ENCODE measurements around the gene BCL10.

Gene BCL10

DNA sequence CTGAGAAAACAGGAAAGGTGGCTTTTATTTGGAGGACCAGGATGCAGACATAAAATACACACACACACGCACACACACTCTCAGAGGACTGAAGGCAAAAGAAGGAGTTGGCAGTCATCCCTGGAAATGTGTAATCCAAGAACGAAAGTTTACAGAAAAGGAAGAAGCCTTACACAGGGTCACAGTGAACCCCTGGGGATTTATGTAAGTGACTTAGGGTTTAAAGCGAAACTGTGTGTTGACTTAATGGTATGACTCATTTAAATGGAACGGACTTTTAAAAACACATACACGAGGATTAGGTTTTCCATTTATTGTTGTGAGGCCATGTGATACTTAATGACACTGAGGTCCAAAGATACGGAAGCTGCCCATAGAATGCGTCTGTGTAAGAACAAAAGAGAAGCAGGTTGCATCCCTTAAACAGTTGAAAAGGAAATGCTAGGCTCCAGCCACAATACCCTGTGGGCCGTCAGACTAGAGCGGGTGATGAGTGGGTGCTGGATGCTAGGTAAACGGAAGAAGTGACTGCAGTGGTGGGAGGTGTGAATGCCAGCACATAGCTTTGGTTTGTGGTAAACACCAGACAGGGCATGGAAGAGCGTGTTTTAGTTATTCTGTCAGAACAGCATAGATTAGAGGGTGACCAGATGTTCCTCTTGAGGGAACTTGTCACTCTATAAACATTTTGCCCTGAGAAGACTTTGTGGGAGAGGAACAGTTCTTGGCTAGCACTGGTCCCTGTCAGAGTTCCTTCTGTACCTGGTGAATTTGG lies 21.6 kb upstream of the BCL10 start:
- no peak for DNase-seq

DNA sequence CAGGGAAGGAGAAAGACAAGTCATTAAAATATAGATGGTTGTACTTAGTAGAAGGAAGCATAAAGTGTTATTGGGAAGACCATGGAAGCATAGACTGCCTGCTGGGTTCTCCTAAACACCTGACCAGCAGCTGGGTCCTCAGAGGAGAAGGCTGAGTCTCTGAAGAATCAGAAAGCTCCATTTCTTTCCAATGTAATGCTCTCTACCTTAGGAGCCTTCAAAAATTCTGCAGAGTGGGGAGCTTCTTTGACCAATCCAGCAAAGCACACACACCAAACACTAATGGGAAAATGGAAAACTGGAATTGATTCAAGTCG lies 21.1 kb upstream of the BCL10 start:
- no peak for DNase-seq

DNA sequence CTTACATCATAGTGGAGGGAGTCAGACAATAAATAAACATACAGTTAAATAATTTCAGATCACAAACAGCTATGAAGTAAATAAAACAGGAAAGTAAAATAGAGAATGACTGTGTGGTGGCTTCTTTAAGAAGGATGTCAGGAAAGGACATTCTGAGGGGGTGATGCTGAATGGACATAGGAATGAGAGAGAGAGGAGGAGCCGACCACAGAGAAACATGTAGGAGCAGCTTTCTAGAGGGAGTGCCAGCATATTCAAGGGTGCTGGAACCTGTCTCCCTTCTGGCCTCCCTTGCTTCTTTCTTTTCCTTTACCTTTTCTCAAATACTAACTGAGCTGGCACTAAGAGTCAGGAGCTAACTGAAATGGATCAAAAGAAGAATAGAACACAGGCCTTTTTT lies 20.5 kb upstream of the BCL10 start:
- DNase-seq, result no peak

DNA sequence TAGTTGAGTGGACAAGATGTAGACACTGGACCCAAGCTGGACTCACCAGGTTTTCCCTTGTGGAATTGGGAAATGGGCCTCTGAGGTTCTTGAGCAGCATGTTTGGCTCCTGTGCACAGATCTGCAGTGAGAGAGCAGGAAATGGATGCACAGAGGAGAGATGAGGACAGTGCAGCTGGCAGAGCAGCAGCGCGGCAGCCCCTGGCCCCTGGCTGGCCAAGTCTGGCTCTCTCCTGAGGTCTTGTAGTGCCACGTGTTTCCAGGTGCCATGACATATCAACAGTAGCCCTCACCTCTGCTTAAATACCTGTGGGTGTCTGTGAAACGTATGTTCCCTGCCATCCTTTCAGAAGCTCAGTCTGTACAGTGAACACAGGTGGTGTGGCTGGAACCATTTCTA lies 19.2 kb upstream of the BCL10 start:
- DNase-seq, result no peak

DNA sequence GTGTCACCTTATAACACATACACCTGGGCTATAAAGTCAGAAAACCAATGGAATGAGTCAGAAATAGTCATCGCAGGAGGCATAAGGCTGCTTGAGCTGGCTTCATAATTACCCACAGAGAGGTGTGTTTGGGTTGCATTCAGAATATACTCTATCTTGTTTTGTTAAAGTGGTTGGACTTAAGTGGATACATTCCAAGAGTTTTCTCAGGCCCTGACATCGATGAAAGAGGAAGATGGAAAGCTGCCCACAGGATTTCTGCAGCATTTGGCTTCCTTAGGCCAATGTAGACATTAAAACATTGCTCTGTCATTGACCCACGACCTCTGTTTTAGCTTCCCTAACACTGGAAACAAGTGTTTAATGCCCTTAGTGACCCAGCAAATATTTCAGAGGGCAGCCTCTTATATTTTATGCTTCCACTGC lies 18.6 kb upstream of the BCL10 start:
- DNase-seq, result no peak

DNA sequence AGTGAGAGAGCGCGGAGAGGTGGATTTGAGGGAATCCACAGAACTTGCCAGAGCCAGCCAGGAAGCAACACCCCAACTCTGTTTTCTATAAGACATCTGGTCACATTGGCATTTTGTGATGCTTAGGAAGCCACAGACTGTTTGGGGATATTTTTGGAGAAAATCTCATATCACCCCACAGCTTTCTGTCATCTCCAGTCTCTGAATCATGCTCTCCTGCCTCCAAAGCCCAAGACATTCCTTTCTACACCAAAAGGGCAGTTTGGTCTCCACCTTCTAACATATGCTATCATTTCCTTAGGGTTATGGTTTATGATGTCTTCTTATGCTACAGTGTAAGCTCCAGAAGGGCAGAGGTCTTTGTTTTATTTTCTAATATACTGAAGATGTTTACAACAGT lies 14.4 kb upstream of the BCL10 start:
- no peak for DNase-seq

DNA sequence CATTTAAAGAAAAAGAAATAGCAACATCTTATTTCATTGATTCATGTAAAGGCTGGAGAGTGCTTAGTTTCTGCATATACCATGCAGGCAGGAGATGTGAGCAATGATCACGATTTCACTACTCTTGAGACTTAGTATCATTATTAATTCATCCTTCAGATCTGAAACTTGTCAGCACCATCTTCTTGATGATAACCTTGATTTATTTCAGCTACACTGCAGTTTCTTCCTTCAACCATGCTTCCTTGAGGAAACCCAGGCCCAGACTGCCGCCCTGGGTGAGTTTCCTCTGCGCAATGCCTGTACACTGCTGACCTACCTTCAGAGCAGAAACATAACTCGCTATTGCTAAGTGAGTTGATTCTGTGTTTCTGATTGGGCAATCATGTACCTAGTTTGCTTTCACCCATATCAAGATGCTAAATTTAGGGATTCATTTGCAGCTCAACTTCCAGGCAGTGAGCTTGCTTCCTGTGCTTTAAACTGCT lies 13.5 kb upstream of the BCL10 start:
- DNase-seq, result no peak

DNA sequence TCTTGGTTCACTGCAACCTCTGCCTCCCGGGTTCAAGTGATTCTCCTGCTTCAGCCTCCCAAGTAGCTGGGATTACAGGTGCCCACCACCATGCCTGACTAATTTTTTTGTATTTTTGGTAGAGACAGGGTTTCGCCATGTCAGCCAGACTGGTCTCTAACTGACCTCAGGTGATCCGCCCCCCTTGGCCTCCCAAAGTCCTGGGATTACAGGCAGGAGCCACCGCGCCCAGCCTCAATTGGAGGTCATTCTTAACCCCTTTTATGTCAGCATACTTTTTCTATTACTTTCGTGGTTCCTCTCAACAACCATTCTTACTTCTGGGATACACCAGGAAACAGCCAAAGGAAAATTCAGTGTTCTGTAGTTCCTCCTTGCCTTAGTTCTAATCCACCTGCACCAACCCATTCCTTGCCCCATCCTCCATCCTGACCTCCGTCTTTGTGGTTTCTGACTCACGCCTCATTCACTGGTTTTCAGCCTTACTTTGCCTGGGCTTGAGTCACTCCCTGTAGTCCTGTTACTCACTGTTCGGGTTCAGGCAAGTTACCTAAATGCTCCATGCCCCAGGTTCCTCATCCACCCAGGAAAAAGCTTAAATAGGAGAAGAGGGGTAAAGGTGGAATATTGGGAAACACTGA lies 12.9 kb upstream of the BCL10 start:
- DNase-seq, result no peak

DNA sequence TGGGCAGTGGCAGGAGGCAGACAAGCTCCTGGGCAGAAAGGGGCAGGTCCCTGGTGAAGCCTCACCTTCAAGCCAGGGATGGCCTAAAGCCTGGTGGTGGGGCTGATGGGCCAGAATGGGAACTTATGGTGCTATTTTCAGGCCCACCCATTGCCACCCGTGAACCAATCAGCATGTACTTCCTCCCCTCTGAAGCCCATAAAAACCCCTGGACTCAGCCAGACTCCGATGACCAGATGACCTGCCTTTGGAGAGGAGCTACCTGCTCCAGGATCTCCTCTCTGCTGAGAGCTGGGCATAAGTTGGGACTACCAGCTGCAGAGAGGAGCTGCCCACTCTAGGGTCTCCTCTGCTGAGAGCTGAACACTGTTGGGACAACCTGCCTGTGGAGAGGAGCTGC lies 7.8 kb upstream of the BCL10 start:
- DNase-seq, result no peak

DNA sequence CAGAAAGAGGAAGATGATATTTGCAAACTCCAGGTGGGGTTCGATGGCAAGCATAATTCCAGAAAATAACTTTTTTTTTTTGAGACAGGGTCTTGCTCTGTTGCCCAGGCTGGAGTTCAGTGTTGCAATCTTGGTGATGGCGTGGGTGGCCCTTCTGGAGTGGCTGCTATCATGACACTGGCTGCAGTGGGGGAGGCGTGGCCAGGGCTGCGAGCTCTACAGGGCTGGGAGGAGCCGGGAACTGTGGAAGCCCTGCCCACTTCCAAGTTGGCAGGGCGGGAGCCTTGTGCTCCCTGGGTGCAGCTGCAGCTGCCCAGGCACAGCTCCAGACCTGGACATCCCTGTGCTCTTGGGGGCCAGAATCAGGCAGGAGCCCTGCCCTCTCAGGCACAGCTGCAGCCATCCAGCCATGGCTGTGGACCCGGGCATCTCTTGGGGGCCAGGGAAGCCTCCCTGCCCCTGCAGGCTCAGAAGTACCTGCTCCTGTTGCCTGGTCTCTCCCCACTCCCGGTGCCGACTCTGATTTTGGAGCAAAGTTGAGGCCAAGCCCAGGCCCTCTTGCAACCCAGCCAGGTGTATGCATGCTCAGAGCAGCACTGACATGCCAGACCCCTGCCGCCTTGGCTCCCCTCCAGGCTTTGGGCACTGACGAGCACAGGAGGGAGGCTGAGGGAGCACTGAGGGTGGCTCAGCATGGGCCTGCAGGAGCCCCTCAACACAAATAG lies 7.2 kb upstream of the BCL10 start:
- DNase-seq, result no peak

DNA sequence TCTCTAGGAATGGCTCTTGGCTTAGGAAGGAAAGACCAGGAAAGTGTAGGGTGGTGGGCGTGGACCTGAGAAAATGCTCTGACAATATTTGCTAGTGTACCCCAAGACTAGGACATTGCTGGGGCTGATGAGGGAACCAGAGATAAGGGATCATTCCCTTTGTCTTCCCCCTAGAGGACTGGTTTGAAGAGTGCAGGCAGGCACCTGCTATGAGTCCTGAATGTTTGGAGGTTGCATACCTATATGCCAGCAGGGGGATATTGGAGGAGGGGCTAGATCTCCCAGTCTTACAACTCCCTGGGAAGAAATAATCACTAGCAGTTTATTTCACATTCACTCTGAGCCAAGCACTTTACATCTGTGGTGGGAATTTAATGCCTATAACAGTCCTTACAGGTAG lies 6.0 kb upstream of the BCL10 start:
- DNase-seq, result no peak

DNA sequence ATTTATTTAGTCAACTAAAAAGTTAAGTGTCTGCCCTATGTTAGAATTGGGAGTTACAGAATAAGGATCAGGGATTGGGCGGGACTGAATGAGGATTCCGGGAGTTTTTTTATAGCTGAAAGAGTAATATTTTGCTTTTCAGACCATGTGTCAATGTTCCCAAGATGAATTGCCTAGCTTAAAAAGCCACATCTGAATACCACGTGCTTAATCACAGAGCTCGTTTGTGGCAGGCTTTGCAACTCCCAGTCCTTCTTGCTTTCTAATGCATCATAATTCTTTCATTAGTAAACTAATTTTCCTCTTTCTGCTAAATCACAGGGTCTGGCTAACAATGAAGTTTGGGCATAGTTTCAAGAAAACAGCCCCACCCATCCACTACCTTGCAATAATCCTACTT lies 4.2 kb upstream of the BCL10 start:
- DNase-seq, result no peak

DNA sequence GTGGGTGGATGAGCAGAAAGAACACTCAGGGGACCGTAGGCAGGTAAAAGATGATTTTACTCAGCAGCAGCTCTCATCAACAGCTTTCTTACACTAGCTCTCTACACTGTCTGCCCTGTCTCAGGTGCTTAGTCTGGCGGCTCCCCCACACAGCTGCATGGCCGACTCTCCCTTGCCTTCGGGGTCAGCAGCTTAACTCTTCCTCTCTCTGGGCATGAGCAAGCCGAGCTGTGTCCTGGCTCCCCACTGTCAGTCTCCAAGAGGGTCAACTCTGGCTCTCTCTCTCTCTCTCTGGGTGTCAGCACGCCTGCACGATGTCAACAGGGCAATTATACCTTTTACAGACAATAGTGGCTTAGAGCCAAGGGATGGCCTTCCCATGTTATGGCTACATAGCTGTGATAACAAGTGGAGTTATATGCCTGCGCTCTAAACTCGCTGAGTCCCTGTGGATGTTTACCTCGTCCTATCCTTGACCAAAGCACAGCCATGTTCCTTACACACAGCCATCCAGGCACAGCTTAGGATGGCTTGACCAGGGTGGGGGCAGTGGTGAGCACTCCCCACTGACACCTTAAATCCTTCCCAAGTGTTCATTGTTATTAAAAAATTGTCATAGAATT lies 3.1 kb upstream of the BCL10 start:
- DNase-seq, result no peak

DNA sequence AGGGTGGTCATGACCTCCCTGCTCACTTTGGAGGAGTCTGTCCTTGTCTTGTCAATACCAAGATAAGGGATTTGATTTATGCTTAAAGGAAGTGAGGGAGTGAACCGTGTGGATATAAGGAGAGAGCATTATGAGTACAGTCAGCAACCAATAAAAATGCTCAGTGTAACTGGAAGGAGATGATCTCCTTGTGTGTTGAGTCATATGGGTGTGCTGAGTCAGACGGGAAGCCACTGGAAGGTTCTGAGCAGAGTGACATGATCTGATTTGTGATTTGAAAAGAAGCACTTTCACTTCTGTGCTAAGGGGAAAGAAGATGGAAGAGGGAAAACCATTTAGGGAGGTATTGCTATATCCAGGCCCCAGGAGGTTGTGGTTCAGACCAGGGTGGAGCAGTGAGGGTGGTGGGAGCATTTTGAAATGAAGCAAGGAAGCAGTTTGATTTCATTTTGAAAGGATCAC lies 2.5 kb upstream of the BCL10 start:
- DNase-seq, result peak; percentile 12 to 92

DNA sequence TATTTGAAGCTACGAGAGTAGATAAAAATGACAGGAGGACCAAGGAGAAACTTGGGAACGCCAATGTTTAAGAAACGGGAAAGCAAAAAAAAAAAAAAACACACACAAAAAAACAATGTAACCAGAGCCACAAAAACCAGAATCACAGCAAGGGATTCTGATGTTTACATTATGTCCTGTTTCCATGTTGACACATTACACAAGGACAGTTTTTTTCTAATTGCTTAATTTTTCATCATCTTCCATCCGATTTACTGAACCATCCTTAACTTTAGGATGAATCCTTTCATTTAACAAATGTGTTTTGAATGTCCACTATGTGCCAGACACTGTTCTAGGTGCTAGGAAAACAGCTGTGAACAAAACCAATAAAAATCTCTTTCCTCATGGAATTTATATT lies 1.4 kb upstream of the BCL10 start:
- no peak for DNase-seq

DNA sequence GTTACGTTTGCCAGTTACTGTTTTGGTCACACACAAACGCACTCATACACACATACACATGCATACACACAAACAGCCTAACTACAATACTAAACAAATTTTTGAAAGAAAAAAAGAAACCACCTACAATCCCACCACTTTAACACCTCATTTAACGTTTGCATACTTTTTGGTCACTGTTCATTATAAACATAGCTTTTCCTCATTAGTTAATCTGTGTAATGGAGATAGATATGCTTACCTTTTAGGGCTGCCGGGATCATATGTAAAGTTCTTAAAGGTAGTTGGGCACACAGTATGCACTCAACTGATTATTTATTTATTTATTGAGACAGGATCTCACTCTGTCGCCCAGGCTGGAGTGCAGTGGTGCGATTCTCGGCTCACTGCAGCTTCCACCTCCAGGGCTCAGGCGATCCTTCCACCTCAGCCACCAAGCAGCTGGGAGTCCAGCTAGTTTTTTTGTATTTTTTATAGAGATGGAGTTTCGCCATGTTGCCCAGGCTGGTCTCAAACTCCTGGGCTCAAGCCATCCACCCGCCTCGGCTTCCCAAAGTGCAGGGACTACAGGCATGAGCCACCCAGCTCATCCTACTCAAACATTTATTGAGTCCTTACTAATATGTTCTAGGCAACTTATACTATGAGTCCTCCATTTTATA lies 677 bp upstream of the BCL10 start:
- DNase-seq, result no peak

DNA sequence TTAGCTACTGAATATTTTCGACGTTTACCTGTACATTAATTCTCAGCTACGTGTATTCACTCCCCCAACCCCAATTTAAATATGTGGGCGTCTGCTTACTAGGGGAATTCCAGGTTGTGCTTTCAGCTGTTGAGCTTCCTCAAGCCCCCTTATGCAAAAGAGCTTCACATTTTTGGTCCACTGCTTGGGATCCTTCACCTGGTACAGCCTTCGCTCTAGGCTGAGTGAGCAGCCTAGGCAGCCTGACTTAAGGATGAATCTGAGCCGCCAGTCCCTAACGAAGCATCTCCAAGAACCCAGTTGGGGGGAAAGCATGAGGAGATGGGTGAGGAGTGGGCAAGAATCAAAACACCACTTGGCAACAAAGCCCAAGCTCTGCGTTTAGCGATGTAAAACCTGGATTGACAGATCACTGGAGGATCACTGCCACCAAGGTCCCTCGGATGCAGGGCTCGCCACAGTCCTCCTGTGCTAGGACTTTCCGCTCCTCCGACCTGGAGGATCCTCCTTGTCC lies 674 bp downstream of the BCL10 start:
- DNase-seq, result no peak

DNA sequence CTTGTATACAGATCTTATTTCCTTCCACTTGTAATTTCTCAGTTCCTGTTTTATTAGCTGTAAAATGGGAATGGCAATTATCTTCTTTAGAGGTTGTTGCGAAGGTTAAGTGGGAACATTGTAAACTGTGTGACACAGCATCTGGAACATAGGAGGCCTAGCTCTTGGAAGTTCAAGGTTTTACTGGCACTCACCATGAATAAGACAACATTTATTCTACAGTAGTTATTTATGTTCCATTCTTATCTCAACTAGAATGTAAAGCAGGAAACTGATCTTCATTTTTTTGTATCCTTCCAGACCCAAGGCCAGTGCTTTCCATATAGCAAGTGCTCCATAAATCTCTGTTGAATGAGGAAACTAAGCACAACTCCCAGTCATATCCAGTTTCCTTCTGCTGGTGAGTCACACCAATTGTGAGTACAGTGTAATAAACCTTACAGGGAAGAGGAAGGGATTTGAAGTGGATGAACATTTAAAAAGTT lies 1.4 kb downstream of the BCL10 start:
- no peak for DNase-seq

DNA sequence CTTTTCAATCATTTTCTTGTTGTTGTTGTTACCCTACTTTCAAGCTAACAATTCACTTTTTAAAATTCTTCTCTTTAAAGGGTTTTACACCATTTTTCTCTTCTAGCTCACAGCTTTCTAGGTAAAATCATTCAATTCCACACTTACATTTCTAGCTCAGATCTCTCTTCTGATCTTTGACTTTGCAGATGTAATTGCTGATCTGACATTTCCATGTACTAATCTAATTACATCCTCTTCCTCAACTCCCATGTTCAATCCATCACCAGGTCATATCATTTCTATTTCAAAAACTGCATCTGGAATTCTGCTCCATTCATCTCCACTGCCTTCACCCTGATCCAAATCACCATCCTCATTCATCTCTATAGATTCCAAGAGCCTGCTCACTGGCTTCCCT lies 3.0 kb downstream of the BCL10 start:
- no peak for DNase-seq

DNA sequence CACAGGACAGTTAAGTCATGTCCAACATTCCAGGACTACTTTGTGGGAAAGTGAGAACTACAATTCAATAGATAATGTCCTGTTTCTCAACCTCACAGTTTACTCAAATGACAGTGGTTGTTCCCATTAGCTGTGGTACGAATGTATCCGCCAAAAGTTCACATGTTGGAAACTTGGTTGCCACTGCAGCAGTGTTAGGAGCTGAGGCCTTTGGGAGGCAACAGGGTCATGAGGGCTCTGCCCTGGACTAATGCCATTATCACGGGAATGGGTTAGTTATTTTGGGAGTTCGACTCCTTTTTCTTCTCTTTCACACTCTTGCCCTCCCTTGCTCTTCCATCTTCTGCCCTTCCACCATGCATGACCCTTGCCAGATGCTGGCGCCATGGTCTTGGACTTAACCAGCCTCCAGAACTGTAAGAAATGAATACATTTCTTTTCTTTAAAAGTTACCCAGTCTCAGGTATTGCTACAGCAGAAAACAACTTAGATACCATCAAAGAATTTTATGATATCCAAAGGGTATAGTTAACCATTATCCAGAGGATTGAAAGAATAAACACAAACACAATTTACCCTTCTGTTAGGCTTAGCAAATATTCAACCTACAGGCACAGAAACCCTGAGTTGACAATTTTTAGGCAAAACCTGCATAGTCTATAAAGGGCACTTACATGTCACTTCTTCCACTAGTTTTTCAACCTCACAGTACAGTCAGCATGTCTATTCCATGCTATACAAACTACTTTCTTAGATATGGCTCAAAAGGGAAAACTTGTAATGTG lies 7.4 kb downstream of the BCL10 start:
- DNase-seq, result no peak

DNA sequence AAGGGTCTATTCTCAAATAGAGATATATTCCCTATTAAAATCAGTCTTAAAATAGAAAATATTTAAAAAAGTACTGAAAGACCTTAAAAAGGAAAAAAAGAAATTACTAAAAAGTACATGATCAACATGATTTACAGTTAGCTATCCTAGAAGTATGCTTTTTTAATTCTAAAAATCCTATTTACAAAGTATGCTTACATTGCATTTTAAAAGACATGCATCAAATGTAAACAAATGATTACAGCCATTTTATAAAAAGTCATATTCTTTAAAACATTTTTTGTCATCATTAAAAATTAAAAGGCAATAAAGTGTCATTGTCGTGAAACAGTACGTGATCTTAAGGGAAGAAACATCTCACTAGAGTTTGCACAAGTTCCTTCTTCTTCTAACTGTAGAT lies 9.1 kb downstream of the BCL10 start:
- DNase-seq, result no peak

DNA sequence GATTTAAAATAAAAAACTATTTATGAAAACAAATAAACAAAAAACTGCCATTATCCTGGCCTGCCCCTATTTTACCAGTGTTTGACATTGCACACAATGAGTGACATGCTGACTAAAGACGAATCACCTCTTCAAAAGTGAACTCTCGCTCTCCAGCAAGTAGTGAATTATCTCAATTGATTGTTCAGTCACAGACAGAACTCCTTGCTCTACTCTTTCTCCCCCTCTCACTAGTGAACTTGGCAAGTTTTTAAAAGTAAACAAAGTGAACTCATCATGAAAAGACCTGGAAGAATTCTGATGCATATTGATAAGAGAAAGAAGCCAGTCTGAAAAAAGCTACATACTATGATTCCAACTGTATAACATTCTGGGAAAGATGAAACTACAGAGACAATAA lies 12.3 kb downstream of the BCL10 start:
- DNase-seq, result no peak
